ENCODE measurements around the gene C1orf21. TPM values are rescaled to one million over a fixed set of nuclear protein-coding genes. Genes with fewer than 3 reads are reported as not detected.

Gene C1orf21
- total RNA-seq, 4 donors from 2014 or later = 30.6 to 61.7 (median 43.0) TPM

DNA sequence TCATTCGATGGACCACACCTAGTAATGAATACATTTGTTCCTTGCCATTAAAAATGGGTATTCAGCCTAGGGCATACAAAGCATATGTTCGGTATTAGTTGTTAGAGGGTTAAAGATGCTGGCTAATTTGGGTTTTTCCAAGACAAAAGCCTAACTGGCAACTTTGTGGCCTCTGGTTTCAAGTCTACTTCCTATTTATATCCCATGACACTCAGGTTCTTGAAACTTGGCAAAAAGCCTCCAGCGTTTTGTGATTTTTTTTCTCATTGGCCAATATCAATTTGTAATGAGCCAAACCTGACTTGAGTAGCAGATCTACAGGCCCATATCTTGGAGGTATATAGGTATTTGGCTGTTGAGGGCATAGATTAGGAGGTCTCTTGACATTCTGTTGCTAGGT lies 75.3 kb downstream of the C1orf21 start:
- H3K4me1 ChIP-seq = peaks cover 0 to 22% (median under 1%) of the 10 kb centered on the region in 4 donors
- WGBS, 2 donors = 75 to 76% methylated on average over 3 of the region's 3 CpGs

DNA sequence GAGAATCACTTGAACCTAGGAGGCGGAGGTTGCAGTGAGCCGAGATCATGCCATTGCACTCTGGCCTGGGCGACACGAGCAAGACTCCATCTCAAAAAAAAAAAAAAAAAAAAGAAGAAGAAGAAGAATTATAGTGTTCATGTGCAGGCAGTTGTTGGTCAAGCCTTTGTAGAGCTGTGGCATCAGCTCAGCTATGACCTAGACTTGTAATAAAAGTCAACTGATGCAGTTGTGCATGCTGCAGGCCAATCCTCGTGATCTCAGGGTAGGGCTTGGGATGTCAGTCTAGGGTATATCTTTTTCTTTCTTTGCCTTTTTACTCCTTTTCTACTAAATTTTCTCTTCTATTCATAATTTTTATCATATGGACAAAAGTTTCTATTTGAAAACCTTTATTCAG lies 76.2 kb downstream of the C1orf21 start:
- TF ChIP-seq, protein P1, sequence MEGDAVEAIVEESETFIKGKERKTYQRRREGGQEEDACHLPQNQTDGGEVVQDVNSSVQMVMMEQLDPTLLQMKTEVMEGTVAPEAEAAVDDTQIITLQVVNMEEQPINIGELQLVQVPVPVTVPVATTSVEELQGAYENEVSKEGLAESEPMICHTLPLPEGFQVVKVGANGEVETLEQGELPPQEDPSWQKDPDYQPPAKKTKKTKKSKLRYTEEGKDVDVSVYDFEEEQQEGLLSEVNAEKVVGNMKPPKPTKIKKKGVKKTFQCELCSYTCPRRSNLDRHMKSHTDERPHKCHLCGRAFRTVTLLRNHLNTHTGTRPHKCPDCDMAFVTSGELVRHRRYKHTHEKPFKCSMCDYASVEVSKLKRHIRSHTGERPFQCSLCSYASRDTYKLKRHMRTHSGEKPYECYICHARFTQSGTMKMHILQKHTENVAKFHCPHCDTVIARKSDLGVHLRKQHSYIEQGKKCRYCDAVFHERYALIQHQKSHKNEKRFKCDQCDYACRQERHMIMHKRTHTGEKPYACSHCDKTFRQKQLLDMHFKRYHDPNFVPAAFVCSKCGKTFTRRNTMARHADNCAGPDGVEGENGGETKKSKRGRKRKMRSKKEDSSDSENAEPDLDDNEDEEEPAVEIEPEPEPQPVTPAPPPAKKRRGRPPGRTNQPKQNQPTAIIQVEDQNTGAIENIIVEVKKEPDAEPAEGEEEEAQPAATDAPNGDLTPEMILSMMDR (IDR thresholded peaks at IDR 0.05) = no peak
- TF ChIP-seq EP300 (IDR thresholded peaks at IDR 0.05) (no peak), POLR2A (IDR thresholded peaks at IDR 0.05) (no peak)
- no peaks in the 10 kb centered on the region for H3K27me3 ChIP-seq
- H3K36me3 ChIP-seq = no peaks in the 10 kb centered on the region
- H3K4me1 ChIP-seq = peaks cover 0 to 27% (median 2%) of the 10 kb centered on the region in 4 donors
- H3K27ac ChIP-seq = no peak overlapping the region
- DNase-seq (ENCODE audit: low spot score in 2 of 2) = no peak
- WGBS, 2 donors = 93 to 94% methylated on average over 5 of the region's 5 CpGs
- H3K9me3 ChIP-seq = no peaks in the 10 kb centered on the region
- no peak overlapping the region for H3K4me3 ChIP-seq

More for the DNA sequence above, 75.3 kb downstream of the C1orf21 start:
- H3K36me3 ChIP-seq = no peaks in the 10 kb centered on the region
- H3K4me3 ChIP-seq = no peak overlapping the region
- DNase-seq (ENCODE audit: low spot score in 2 of 2) = no peak
- H3K9me3 ChIP-seq = no peaks in the 10 kb centered on the region
- H3K27ac ChIP-seq = no peak overlapping the region
- H3K27me3 ChIP-seq = no peaks in the 10 kb centered on the region
- TF ChIP-seq, protein P1 (IDR thresholded peaks at IDR 0.05) = no peak
- TF ChIP-seq EP300 (IDR thresholded peaks at IDR 0.05) (no peak), POLR2A (IDR thresholded peaks at IDR 0.05) (no peak)

DNA sequence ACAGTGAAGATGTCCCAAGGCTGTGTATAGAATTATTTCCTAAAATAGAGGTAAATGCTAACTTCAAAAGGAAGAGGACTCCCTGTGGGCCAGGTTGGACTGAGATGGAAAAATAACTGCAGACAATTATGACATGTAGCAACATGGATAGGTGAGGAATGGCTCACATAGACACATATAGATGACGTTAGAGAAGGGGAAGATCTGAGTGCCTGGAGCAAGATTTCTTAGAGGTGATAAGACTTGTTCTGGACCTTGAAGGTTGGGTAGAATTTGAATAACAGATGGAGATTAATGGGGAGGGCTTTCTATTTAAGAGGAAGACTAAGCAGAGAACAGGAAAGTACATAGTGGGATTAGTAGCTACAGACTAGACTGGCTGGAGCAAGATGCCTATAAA lies 76.9 kb downstream of the C1orf21 start:
- Histone ChIP-seq H3K27me3 (no peaks in the 10 kb centered on the region), H3K36me3 (no peaks in the 10 kb centered on the region), H3K4me1 (peaks cover 0 to 29% (median 2%) of the 10 kb centered on the region in 4 donors), H3K4me3 (no peak overlapping the region), H3K27ac (no peak overlapping the region), H3K9me3 (no peaks in the 10 kb centered on the region)
- no peak for TF ChIP-seq EP300 (IDR thresholded peaks at IDR 0.05)
- WGBS, 2 donors = 81 to 89% methylated on average over 1 of the region's 1 CpG
- DNase-seq (ENCODE audit: low spot score in 2 of 2) = no peak

DNA sequence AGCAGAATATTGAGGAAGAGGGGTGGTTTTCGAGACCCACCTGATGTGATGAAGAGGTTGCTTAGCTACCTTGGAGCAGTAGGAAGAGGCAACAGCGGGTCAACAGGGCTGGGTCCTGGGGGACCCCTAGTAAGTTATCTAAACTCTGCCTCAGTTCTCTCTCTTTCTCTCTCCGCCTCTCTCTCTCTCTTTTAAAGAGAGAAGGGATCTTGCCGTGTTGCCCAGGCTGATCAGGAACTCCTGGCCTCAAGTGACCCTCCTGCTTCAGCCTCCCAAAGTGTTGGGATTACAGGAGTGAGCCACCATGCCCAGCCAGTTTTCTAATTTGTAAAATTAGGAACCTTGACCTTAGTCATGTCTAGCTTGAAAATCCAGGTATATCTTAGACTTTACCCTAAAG lies 77.9 kb downstream of the C1orf21 start:
- no peak overlapping the region for H3K4me3 ChIP-seq
- TF ChIP-seq EP300 (IDR thresholded peaks at IDR 0.05) = no peak
- TF ChIP-seq POLR2A (IDR thresholded peaks at IDR 0.05) = no peak
- TF ChIP-seq, protein P1 (IDR thresholded peaks at IDR 0.05) = no peak
- no peaks in the 10 kb centered on the region for H3K27me3 ChIP-seq
- no peaks in the 10 kb centered on the region for H3K9me3 ChIP-seq
- no peak overlapping the region for H3K27ac ChIP-seq
- H3K4me1 ChIP-seq = peaks cover 0 to 36% (median 2%) of the 10 kb centered on the region in 4 donors
- H3K36me3 ChIP-seq = no peaks in the 10 kb centered on the region
- no peak for DNase-seq (ENCODE audit: low spot score in 2 of 2)
- WGBS, 2 donors = 83 to 92% methylated on average over 4 of the region's 4 CpGs

DNA sequence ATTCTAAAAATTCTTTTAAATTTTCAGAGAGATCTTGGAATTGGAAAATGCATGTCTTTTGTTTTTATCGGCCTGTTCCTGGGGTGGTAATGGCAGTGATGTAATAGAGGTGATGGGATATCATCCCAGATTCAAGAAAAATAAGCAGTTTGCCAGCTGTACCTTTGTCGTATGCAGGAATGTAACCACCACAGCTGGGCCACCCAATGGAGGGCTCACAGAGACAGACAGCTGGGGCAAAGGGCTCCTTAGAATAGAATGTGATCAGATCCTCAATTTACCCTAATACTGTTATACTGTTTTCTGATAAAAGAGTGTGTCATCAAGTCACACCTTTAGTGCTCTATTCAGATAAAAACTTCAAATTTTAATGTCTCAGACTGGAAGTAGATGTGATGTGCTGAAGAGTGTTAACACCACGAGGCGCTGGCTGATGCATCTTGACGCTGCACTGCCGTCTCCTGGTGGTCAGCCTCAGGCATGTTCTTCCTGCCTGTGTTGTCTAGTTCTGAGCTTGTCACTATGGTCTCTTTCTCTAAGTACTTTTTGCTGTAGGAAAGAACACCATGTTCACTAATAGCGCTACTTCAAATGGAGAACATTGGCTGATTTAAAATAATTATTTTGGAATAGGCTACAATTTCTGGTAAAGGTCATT lies 78.8 kb downstream of the C1orf21 start:
- Histone ChIP-seq H3K4me3 (no peak overlapping the region), H3K4me1 (peaks cover 0 to 37% (median 2%) of the 10 kb centered on the region in 4 donors), H3K27me3 (no peaks in the 10 kb centered on the region), H3K27ac (no peak overlapping the region), H3K36me3 (no peaks in the 10 kb centered on the region), H3K9me3 (no peaks in the 10 kb centered on the region)
- DNase-seq (ENCODE audit: low spot score in 2 of 2) = no peak
- no peak for TF ChIP-seq EP300 (IDR thresholded peaks at IDR 0.05)
- TF ChIP-seq, protein P1 (IDR thresholded peaks at IDR 0.05) = no peak
- no peak for TF ChIP-seq POLR2A (IDR thresholded peaks at IDR 0.05)
- WGBS, 2 donors = 87% methylated on average over 7 of the region's 7 CpGs
